ENCODE measurements around the gene CKAP5.

The CKAP5 gene

GRCh38 chr11:46776878-46777277, 69.2 kb downstream of the CKAP5 start:
- in situ Hi-C loops (cut with HindIII; ENCODE audit: low sequenced_read_pairs), result no loop called here

DNA sequence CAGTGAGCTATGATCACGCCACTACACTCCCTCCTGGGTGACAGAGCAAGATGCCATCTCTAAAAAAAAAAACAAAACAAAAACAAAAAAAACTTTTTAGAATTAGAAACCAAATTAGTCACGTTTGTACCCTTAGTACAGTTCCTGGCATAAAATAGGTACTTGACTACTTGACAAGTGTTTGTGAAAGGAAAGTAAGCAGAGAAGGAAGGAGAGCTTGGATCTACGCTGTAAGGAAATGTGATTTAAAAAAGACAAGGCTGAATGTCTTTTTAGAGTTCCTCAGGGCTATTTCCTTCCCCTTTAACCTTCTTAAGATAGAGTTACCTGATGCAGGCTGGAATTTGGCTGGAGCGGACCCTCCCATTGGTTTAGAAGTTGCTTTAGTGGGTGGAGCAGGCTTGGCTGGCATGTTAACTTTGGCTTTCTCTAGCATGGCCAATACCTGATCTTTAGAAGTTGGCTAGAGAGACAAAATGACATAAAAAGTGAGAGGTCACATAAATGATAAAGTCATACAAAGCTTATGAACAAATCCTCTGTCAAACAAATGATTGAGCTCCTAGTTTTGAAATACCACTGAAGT, 76.4 kb downstream of the CKAP5 start:
- in situ Hi-C loops (cut with HindIII; ENCODE audit: low sequenced_read_pairs), result no loop called here

DNA sequence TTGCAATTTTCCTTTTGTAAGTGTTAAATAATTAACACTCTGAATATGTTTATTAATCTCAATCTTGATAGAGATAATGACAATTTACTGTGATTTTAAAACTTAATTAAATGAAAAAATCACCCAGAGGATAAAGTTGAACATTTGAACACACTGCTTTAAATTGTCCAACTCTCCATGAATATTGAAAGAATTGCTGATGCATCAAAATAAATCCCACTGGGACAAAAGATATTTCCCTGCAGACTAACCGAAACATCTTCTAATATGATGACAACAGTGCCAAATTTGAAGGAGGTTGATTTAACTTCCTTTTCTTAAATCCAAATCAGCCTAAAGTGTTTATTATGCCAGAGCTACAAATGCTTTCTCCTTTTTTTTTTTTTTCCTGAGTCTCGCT, 79.4 kb downstream of the CKAP5 start:
- in situ Hi-C loops (cut with HindIII; ENCODE audit: low sequenced_read_pairs), result no loop called here

GRCh38 chr11:46762248-46762647, 83.8 kb downstream of the CKAP5 start:
- in situ Hi-C loops (cut with HindIII; ENCODE audit: low sequenced_read_pairs), result no loop called here

DNA sequence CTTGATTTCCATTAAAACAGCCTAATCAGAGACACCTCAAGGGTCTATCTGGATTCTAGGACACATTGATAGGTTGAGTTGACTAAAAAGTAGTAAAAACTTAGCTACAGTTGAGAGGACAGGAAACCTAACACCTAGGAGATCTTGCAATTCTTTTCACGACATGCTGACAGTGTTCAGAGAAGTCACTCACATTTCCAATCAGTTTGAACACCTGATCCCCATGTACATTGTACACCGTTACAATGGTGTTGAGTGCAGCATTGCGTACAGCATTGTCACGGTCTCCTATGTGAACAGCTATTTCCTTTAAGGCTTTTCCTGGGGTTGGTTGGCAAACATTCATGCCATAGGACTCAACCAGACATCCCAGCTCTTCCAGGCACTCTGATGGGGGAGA, 84.3 kb downstream of the CKAP5 start:
- in situ Hi-C loops (cut with HindIII; ENCODE audit: low sequenced_read_pairs), result no loop called here

DNA sequence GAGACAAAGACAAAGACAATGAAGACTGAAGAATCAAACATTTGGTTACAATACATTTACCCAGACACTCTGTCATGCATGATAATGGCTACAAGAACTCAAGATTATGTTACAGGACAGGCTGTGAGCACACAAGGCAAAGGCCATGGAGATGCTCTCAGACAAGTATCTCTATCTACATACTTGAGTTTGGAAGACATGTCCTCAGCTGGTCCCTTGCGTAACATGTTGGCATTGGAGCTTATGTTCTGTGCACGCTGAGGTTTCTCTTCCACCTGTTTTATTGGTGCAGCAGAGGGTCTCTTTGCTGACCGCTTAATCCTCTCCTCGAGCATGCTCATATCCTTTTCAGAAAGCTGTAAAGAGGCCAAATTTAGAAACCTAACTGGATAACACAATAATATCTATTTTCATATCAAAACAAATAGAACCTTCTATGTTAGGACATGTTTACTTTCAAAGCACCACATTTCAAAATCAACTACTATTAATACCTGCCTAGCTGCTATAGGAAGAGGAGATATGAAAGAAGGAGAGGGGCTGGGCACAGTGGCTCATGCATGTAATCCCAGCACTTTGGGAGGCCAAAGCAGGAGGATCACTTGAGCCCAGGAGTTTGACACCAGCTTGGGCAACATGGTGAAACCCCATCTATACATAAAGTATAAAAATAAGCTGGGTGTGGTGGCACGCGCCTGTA, 85.5 kb downstream of the CKAP5 start:
- in situ Hi-C loops (cut with HindIII; ENCODE audit: low sequenced_read_pairs), result no loop called here

- in situ Hi-C loops (cut with HindIII; ENCODE audit: low sequenced_read_pairs), result no loop called here
Measured at GRCh38 chr11:46759196-46759595, 86.9 kb downstream of the CKAP5 start.

GRCh38 chr11:46755962-46756361, 90.1 kb downstream of the CKAP5 start:
- in situ Hi-C loops (cut with HindIII; ENCODE audit: low sequenced_read_pairs), result no loop called here

- in situ Hi-C loops (cut with HindIII; ENCODE audit: low sequenced_read_pairs), result no loop called here
Measured at GRCh38 chr11:46747150-46747549, 98.9 kb downstream of the CKAP5 start.

GRCh38 chr11:46745995-46746394, 100.1 kb downstream of the CKAP5 start:
- in situ Hi-C loops (cut with HindIII; ENCODE audit: low sequenced_read_pairs), result no loop called here

DNA sequence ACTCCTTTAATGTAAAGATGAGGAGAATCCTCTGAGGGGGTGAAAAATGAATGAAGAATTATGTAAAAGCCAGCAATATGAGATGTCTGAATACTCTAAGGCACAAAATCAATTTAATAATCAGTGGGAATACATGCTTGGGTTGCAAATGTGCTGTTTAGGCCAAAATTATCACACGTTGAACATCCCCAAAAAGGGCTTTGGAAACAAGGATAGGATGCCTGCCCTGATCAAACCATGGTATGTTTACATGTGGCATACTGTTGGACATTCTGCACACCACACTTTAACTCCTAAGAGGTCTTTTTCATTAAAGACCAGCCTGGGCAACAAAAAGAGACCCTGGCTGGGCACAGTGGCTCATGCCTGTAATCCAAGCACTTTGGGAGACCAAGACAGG, 100.8 kb downstream of the CKAP5 start:
- in situ Hi-C loops (cut with HindIII; ENCODE audit: low sequenced_read_pairs), result no loop called here

GRCh38 chr11:46743693-46744339, 102.3 kb downstream of the CKAP5 start:
- in situ Hi-C loops (cut with HindIII; ENCODE audit: low sequenced_read_pairs), result no loop called here

DNA sequence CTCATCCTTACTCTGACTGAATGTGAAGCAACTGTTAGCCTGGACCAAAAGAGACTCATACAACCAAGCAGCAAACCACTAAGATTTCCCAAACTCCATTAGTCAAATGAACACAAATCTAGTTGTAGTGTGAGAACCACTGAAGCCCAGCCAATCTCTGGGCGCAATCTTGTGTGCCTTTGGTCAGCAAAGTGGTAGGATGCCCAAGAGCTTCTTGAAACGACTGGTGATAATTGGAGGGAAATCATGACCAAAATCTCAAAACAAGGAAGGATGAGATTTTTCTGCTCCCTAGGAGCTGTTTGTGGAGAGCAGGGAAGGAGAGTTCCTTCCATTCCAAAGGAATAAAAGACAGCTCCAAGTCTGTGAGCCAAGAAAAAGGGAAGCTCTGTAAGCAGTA, 103.0 kb downstream of the CKAP5 start:
- in situ Hi-C loops (cut with HindIII; ENCODE audit: low sequenced_read_pairs), result no loop called here

GRCh38 chr11:46741600-46742484, 104.2 kb downstream of the CKAP5 start:
- in situ Hi-C loops (cut with HindIII; ENCODE audit: low sequenced_read_pairs), result no loop called here

DNA sequence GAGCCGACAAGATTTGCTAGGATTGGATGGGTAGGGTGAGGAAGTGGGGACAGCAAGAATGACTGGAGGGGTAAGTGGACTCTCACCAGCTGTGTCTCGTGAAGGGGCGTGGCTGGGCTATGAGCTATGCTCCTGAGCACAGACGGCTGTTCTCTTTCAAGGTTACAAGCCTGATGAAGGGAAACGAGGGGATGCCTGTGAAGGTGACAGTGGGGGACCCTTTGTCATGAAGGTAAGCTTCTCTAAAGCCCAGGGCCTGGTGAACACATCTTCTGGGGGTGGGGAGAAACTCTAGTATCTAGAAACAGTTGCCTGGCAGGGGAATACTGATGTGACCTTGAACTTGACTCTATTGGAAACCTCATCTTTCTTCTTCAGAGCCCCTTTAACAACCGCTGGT, 107.2 kb downstream of the CKAP5 start:
- in situ Hi-C loops (cut with HindIII; ENCODE audit: low sequenced_read_pairs), result no loop called here

DNA sequence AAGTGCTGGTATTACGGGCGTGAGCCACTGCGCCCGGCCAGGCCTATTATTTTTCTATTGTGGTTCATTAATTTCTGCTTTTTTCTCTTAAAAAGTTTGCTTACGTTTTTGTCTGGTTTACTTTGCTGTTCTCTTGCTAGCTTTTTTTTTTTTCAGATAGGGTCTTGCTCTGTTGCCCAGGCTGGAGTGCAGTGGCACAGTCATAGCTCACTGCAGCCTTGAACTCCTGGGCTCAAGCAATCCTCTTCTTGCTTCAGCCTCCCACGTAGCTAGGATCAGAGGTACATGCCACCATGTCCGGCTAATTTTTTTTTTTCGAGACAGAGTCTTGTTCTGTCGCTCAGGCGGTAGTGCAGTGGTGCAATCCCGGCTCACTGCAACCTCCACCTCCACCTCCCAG, 108.4 kb downstream of the CKAP5 start:
- in situ Hi-C loops (cut with HindIII; ENCODE audit: low sequenced_read_pairs), result no loop called here

GRCh38 chr11:46736615-46737014, 109.5 kb downstream of the CKAP5 start:
- in situ Hi-C loops (cut with HindIII; ENCODE audit: low sequenced_read_pairs), result no loop called here

GRCh38 chr11:46736146-46736545, 109.9 kb downstream of the CKAP5 start:
- in situ Hi-C loops (cut with HindIII; ENCODE audit: low sequenced_read_pairs), result no loop called here

DNA sequence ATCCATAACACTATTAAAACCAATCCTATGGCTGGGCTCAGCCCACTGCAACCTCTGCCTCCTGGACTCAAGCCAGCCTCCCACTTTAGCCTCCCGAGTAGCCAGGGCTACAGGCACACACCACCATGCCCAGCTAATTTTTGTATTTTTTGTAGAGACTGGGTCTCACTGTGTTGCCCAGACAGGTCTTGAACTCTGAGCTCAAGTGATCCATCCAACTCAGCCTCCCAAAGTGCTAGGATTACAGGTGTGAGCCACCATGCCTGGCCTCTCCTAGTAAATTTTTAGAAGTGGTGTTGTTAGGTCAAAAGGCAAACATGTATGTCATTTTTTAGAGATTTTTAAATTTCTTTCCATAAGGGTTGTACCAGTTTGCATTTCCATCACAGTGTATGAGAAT, 112.8 kb downstream of the CKAP5 start:
- in situ Hi-C loops (cut with HindIII; ENCODE audit: low sequenced_read_pairs), result no loop called here

- in situ Hi-C loops (cut with HindIII; ENCODE audit: low sequenced_read_pairs), result no loop called here
Measured at GRCh38 chr11:46731545-46731944, 114.5 kb downstream of the CKAP5 start.
